ENCODE measurements around the gene VAV2. TPM values are rescaled to one million over a fixed set of nuclear protein-coding genes. Genes with fewer than 3 reads are reported as not detected.
A peak's percentile ranks its signal among the peaks of the same experiment; 100 is the strongest.

Gene VAV2
- total RNA-seq, 3 donors from 2014 or later: 29.4 to 34.8 (median 34.5) TPM

DNA sequence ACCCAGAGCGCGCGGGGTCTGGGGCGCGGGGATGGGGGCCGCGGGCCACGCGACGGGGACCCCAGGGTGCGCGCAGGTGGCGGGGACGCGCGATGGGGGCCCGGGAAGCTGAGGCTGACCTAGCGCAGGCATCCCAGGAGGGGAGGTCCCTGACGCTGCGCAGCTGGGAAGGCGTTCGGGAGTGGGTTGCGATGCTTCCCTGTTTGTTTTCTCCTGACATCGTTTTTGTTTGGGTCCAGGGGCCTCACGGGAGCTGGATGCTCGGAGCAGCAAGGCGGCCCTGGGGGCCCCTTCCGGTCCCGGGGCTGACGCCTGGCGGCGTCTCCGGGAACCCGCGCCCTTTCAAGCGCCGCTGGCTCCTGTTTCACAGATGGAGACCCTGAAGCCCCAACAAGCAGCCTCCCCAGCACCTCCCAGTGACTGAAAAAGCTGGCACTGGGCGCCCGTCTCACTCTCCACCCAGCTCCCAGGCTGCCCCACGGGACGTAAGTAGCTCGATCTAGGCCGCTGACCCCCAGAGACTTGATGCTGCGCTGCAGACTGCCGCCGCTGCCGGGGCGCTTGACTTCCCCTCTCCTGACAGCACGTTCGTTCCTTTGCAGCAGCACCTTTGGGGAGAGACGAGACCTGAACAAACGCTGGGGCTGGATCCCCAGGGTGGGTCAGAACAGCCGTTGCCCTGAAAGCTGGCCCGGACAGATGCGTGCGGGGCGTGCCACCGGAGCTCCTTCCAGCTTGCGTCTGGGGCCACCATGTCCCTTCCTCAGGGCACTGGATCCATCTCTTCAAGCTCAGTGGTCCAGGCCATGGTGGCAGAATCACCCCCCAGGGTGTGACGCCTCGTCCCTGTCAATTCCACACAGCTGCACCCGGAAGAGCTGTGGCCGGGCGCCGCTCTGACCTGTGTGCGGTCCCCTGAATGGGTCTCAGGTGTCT is 33.8 kb upstream of the VAV2 start:
- peak overlapping the region; percentile 50 for H3K4me3 ChIP-seq
- intact Hi-C loops (cut with DNase I, micrococcal nuclease): no loop called here
- H3K4me1 ChIP-seq (ENCODE audit: low read depth): peaks cover 6% of the 10 kb centered on the region
- DNase-seq: peak; percentile 46 to 70 (median 67)
- H3K9me3 ChIP-seq: no peaks in the 10 kb centered on the region
- no peaks in the 10 kb centered on the region for H3K36me3 ChIP-seq (ENCODE audit: low read depth)
- ATAC-seq: peak; percentile 3
- TF ChIP-seq, protein P1, sequence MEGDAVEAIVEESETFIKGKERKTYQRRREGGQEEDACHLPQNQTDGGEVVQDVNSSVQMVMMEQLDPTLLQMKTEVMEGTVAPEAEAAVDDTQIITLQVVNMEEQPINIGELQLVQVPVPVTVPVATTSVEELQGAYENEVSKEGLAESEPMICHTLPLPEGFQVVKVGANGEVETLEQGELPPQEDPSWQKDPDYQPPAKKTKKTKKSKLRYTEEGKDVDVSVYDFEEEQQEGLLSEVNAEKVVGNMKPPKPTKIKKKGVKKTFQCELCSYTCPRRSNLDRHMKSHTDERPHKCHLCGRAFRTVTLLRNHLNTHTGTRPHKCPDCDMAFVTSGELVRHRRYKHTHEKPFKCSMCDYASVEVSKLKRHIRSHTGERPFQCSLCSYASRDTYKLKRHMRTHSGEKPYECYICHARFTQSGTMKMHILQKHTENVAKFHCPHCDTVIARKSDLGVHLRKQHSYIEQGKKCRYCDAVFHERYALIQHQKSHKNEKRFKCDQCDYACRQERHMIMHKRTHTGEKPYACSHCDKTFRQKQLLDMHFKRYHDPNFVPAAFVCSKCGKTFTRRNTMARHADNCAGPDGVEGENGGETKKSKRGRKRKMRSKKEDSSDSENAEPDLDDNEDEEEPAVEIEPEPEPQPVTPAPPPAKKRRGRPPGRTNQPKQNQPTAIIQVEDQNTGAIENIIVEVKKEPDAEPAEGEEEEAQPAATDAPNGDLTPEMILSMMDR (IDR thresholded peaks at IDR 0.05): no peak

- H3K9me3 ChIP-seq: no peaks in the 10 kb centered on the region
- intact Hi-C loops (cut with DNase I, micrococcal nuclease): no loop called here
- ATAC-seq: peak; percentile 98
- peak within 1 kb of the TSS; percentile 50 for H3K4me3 ChIP-seq
- H3K4me1 ChIP-seq (ENCODE audit: low read depth): peaks cover 6% of the 10 kb centered on the region
- no peaks in the 10 kb centered on the region for H3K36me3 ChIP-seq (ENCODE audit: low read depth)
- TF ChIP-seq, protein P1 (IDR thresholded peaks at IDR 0.05): no peak
- peak; percentile 95 to 98 (median 95) for DNase-seq
Measured at GRCh38 chr9:134024828-134025605, 32.9 kb upstream of the VAV2 start, which contains the start of gene BRD3OS. TSS of gene BRD3OS (plus strand) at chr9:134025481. CDS start at chr9:134026748, 1,267 bp downstream.

- intact Hi-C loops (cut with DNase I, micrococcal nuclease): no loop called here
- ATAC-seq (no peak), DNase-seq (no peak)
- Histone ChIP-seq H3K9me3 (no peaks in the 10 kb centered on the region), H3K4me3 (no peak overlapping the region), H3K4me1 (ENCODE audit: low read depth) (peaks cover 6% of the 10 kb centered on the region), H3K36me3 (ENCODE audit: low read depth) (no peaks in the 10 kb centered on the region)
- TF ChIP-seq, protein P1 (IDR thresholded peaks at IDR 0.05): no peak
Measured at GRCh38 chr9:134024214-134024792, 32.2 kb upstream of the VAV2 start.

GRCh38 chr9:134014946-134015345 is 22.8 kb upstream of the VAV2 start:
- intact Hi-C loops (cut with DNase I, micrococcal nuclease): no loop called here
- Histone ChIP-seq H3K4me3 (no peak overlapping the region), H3K36me3 (ENCODE audit: low read depth) (no peaks in the 10 kb centered on the region), H3K9me3 (no peaks in the 10 kb centered on the region), H3K4me1 (ENCODE audit: low read depth) (no peaks in the 10 kb centered on the region)
- no peak for ATAC-seq
- no peak for DNase-seq
- TF ChIP-seq, protein P1 (IDR thresholded peaks at IDR 0.05): no peak

DNA sequence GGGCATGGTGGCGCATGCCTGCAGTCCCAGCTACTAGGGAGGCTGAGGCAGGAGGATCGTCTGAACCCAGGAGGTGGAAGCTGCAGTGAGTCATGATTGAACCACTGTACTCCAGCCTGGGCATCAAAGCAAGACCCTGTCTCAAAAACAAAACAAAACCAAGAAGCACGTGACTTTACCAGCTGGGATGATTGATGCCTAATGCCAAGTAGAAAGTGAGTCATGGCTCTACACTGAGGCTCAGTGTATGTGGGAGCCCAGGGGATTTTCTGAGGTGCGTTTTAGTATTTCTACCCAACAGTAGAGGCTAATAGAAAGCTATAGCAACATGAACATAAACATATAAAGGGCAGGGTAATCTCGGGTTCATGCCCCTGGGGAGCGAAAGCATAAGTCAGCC is 19.3 kb upstream of the VAV2 start:
- no peak for ATAC-seq
- no peaks in the 10 kb centered on the region for H3K9me3 ChIP-seq
- no peak for DNase-seq
- H3K4me3 ChIP-seq: no peak overlapping the region
- no peaks in the 10 kb centered on the region for H3K36me3 ChIP-seq (ENCODE audit: low read depth)
- H3K4me1 ChIP-seq (ENCODE audit: low read depth): no peaks in the 10 kb centered on the region
- TF ChIP-seq, protein P1 (IDR thresholded peaks at IDR 0.05): no peak
- intact Hi-C loops (cut with DNase I, micrococcal nuclease): no loop called here
